ENCODE measurements around the gene DBN1. TPM values are rescaled to one million over a fixed set of nuclear protein-coding genes. Genes with fewer than 3 reads are reported as not detected.
"Not testable (repeated sequence)": the region's sequence is repeated elsewhere in the genome, so short reads cannot be mapped to it uniquely, and the experiment has no call there.

The DBN1 gene
- total RNA-seq, 2 donors from 2014 or later, result 11.8 to 18.8 TPM

GRCh38 chr5:177426566-177427210 lies 46.7 kb downstream of the DBN1 start, which contains the start of gene GRK6:
TSS of gene GRK6 (plus strand) at chr5:177426676. CDS start at chr5:177426846, 170 bp downstream.
- ATAC-seq (peak; percentile 24), DNase-seq (peak; percentile 72 to 79)
- intact Hi-C loops (cut with DNase I, micrococcal nuclease), result no loop called here

- ATAC-seq, result peak; percentile 86
- intact Hi-C loops (cut with DNase I, micrococcal nuclease), result no loop called here
- DNase-seq, result peak; percentile 100
Observed at GRCh38 chr5:177425801-177426565, 47.5 kb downstream of the DBN1 start.

- DNase-seq (no peak), ATAC-seq (no peak)
- intact Hi-C loops (cut with DNase I, micrococcal nuclease), result no loop called here
Observed at GRCh38 chr5:177425196-177425800, 48.1 kb downstream of the DBN1 start.

GRCh38 chr5:177423671-177424070 lies 49.8 kb downstream of the DBN1 start:
- ATAC-seq, result no peak
- intact Hi-C loops (cut with DNase I, micrococcal nuclease), result no loop called here

GRCh38 chr5:177421062-177421798 lies 52.2 kb downstream of the DBN1 start:
- ATAC-seq (no peak), DNase-seq (no peak)
- intact Hi-C loops (cut with DNase I, micrococcal nuclease), result no loop called here

More at GRCh38 chr5:177423671-177424070, 49.8 kb downstream of the DBN1 start:
- DNase-seq, result no peak

GRCh38 chr5:177420472-177420871 lies 53.0 kb downstream of the DBN1 start:
- intact Hi-C loops (cut with DNase I, micrococcal nuclease); DNase-seq: not testable (repeated sequence)
- peak; percentile 66 for ATAC-seq

GRCh38 chr5:177419046-177419445 lies 54.4 kb downstream of the DBN1 start:
- DNase-seq (no peak), ATAC-seq (no peak)
- intact Hi-C loops (cut with DNase I, micrococcal nuclease), result no loop called here

- DNase-seq; intact Hi-C loops (cut with DNase I, micrococcal nuclease); ATAC-seq: not testable (repeated sequence)
Observed at GRCh38 chr5:177417081-177417480, 56.4 kb downstream of the DBN1 start.

- no peak for DNase-seq
- ATAC-seq, result no peak
- intact Hi-C loops (cut with DNase I, micrococcal nuclease), result no loop called here
Observed at GRCh38 chr5:177414481-177414880, 59.0 kb downstream of the DBN1 start.

GRCh38 chr5:177412603-177413233 lies 60.7 kb downstream of the DBN1 start:
- intact Hi-C loops (cut with DNase I, micrococcal nuclease), result no loop called here
- DNase-seq, result no peak
- ATAC-seq, result no peak

- DNase-seq, result no peak
- intact Hi-C loops (cut with DNase I, micrococcal nuclease), result no loop called here
- no peak for ATAC-seq
Observed at GRCh38 chr5:177410575-177410974, 62.9 kb downstream of the DBN1 start.

- DNase-seq, result no peak
- ATAC-seq, result no peak
- intact Hi-C loops (cut with DNase I, micrococcal nuclease), result no loop called here
Observed at GRCh38 chr5:177409043-177409801, 64.2 kb downstream of the DBN1 start, which contains the start of gene F12. TSS of gene F12 (minus strand) at chr5:177409564. CDS start at chr5:177409527, 37 bp downstream.

Other genes starting within 250 kb of the DBN1 start
- gene RAB24, start 169.9 kb downstream of the DBN1 start, total RNA-seq, result 10 to 100 TPM; 30.4 to 34.5 TPM
- 100 to 1,000 TPM; 263 to 276 TPM for gene PRELID1, start 169.8 kb downstream of the DBN1 start, total RNA-seq
- 10 to 100 TPM in 1 of 2 donors, 1 to 10 TPM in 1; 8.3 to 12.9 TPM for gene MXD3, start 161.7 kb downstream of the DBN1 start, total RNA-seq
- 100 to 1,000 TPM; 139 to 141 TPM for gene LMAN2, start 122.0 kb downstream of the DBN1 start, total RNA-seq
- 10 to 100 TPM in 1 of 2 donors, 1 to 10 TPM in 1; 5.6 to 12.0 TPM for gene RGS14, start 115.7 kb downstream of the DBN1 start, total RNA-seq
- gene SLC34A1, start 89.2 kb downstream of the DBN1 start, total RNA-seq, result not detected
- not detected for gene PFN3, start 73.0 kb downstream of the DBN1 start, total RNA-seq
- gene F12, start 64.1 kb downstream of the DBN1 start, total RNA-seq, result 10 to 100 TPM in 1 of 2 donors, 1 to 10 TPM in 1; 9.0 to 11.3 TPM
- gene GRK6, start 47.0 kb downstream of the DBN1 start, total RNA-seq, result 10 to 100 TPM; 34.6 to 43.5 TPM
- gene PRR7, start 26.8 kb downstream of the DBN1 start, total RNA-seq, result 1 to 10 TPM; 1.6 to 2.2 TPM
- 10 to 100 TPM; 12.1 to 56.5 TPM for gene PDLIM7, start 24.0 kb upstream of the DBN1 start, total RNA-seq
- 1 to 10 TPM; 4.1 to 8.9 TPM for gene DOK3, start 36.2 kb upstream of the DBN1 start, total RNA-seq
- gene DDX41, start 43.3 kb upstream of the DBN1 start, total RNA-seq, result 10 to 100 TPM; 74.3 to 79.9 TPM
- 10 to 100 TPM; 52.1 to 56.1 TPM for gene FAM193B, start 80.9 kb upstream of the DBN1 start, total RNA-seq
- 100 to 1,000 TPM; 160 to 204 TPM for gene TMED9, start 118.6 kb upstream of the DBN1 start, total RNA-seq
- gene B4GALT7, start 126.5 kb upstream of the DBN1 start, total RNA-seq, result 10 to 100 TPM; 17.5 to 21.9 TPM